DND-41 (cell line): Measurements from ENCODE around the gene PDLIM7.

ENCODE experiments used
- ATAC-seq: fragments of 200-7000 bp; cut with Tn5 transposase; 3 replicates; pipeline ENCODE4 v1.9.1; 2021; ENCODE audit warnings: low read depth; ENCODE audit not compliant: insufficient read depth
- DNase-seq: peaks from one replicate; pipeline ENCODE4 v3.0.0-alpha.2; 2020
- H2AFZ ChIP-seq: 2 replicates; pipeline ENCODE4 v1.6.0; 2012; ENCODE audit warnings: low read depth, low read length
- H3K27ac ChIP-seq: 2 replicates; pipeline ENCODE4 v1.5.1; 2012; ENCODE audit warnings: low read length, inconsistent platforms
- H3K27me3 ChIP-seq: fragments of 200-600 bp; sonication (generic); 2 replicates; pipeline ENCODE4 v1.6.0; 2012; ENCODE audit warnings: low read length, mild to moderate bottlenecking, inconsistent platforms; ENCODE audit not compliant: insufficient read depth, poor library complexity
- H3K36me3 ChIP-seq: 2 replicates; pipeline ENCODE4 v1.5.1; 2012; ENCODE audit warnings: low read length, inconsistent platforms; ENCODE audit not compliant: insufficient read depth
- H3K4me1 ChIP-seq: 2 replicates; pipeline ENCODE4 v1.5.1; 2012; ENCODE audit warnings: mild to moderate bottlenecking, low read length; ENCODE audit not compliant: insufficient read depth
- H3K4me2 ChIP-seq: 2 replicates; pipeline ENCODE4 v1.6.0; 2012; ENCODE audit warnings: mild to moderate bottlenecking, moderate library complexity, low read length, inconsistent platforms; ENCODE audit not compliant: insufficient read depth
- H3K4me3 ChIP-seq, 2 experiments: fragments of 200-600 bp in 1 of 2; shearing (Covaris generic) in 1 of 2; 2 replicates each; pipeline ENCODE4 v1.5.1; 2012 to 2016; ENCODE audit warnings: inconsistent platforms in 2 of 2, low read length in 2 of 2, mild to moderate bottlenecking in 2 of 2, low read depth in 1 of 2, moderate library complexity in 1 of 2
- H3K79me2 ChIP-seq: 2 replicates; pipeline ENCODE4 v1.6.0; 2012; ENCODE audit warnings: low read length, inconsistent platforms; ENCODE audit not compliant: insufficient read depth
- H3K9ac ChIP-seq: 2 replicates; pipeline ENCODE4 v1.6.0; 2012; ENCODE audit warnings: low read depth, mild to moderate bottlenecking, inconsistent platforms, low read length, moderate library complexity
- H3K9me3 ChIP-seq: 2 replicates; pipeline ENCODE4 v1.5.1; 2012; ENCODE audit warnings: low read length, moderate library complexity, mild to moderate bottlenecking, inconsistent platforms; ENCODE audit not compliant: insufficient read depth, severe bottlenecking
- H4K20me1 ChIP-seq: 2 replicates; pipeline ENCODE4 v1.6.0; 2012; ENCODE audit warnings: low read length; ENCODE audit not compliant: insufficient read depth
- CTCF ChIP-seq: IDR thresholded peaks from 2 replicates; pipeline ENCODE4 v1.5.1; 2012; ENCODE audit warnings: borderline replicate concordance, low read length, moderate library complexity, mild to moderate bottlenecking; ENCODE audit not compliant: poor library complexity, severe bottlenecking; ENCODE audit errors: extremely low read depth
- EZH2 ChIP-seq: IDR thresholded peaks from 3 replicates; pipeline ENCODE4 v1.6.1; 2012; ENCODE audit warnings: borderline replicate concordance, low read depth, mild to moderate bottlenecking, moderate library complexity, low read length, inconsistent platforms; ENCODE audit not compliant: severe bottlenecking

PDLIM7 gene

GRCh38 chr5:177446200-177447065 lies 51.0 kb downstream of the PDLIM7 start, which contains the start of gene PRR7:
Gene PRR7, plus strand, starts transcription at chr5:177446814. Its CDS starts 8,254 bp downstream, at chr5:177455068.
- ATAC-seq: peak; percentile 59
- peak within 1 kb of the TSS; percentile 67 for H2AFZ ChIP-seq
- peaks cover 23% of the 10 kb centered on the region for H3K4me1 ChIP-seq
- H4K20me1 ChIP-seq: peaks cover 65% of the 10 kb centered on the region
- DNase-seq: peak; percentile 73
- H3K36me3 ChIP-seq: peaks cover 12% of the 10 kb centered on the region
- H3K9me3 ChIP-seq: no peaks in the 10 kb centered on the region
- H3K4me2 ChIP-seq: peak within 1 kb of the TSS; percentile 95
- H3K27me3 ChIP-seq: peaks cover 49% of the 10 kb centered on the region
- H3K4me3 ChIP-seq: peak within 1 kb of the TSS; percentile 22 to 61; a peak in 3 of 4 replicates
- TF ChIP-seq EZH2 (peak; percentile 90), CTCF (peak; percentile 20)
- H3K79me2 ChIP-seq: no peaks in the 10 kb centered on the region
- peak within 1 kb of the TSS; percentile 62 for H3K9ac ChIP-seq
- H3K27ac ChIP-seq: no peak within 1 kb of the TSS

- peaks cover 49% of the 10 kb centered on the region for H3K27me3 ChIP-seq
- DNase-seq: no peak
- TF ChIP-seq CTCF (no peak), EZH2 (no peak)
- H3K36me3 ChIP-seq: peaks cover 17% of the 10 kb centered on the region
- peak overlapping the region; percentile 95 for H3K4me2 ChIP-seq
- no peak for ATAC-seq
- no peak overlapping the region for H3K27ac ChIP-seq
- peak overlapping the region; percentile 62; the same call in 1 of the 2 replicates for H3K9ac ChIP-seq
- H3K4me1 ChIP-seq: peaks cover 23% of the 10 kb centered on the region
- peaks cover 63% of the 10 kb centered on the region for H4K20me1 ChIP-seq
- no peaks in the 10 kb centered on the region for H3K9me3 ChIP-seq
- H3K79me2 ChIP-seq: no peaks in the 10 kb centered on the region
- no peak overlapping the region for H2AFZ ChIP-seq
- H3K4me3 ChIP-seq: peak overlapping the region in 1 of 2 experiments; percentile 61; a peak in 2 of 4 replicates
Observed at GRCh38 chr5:177445917-177446199, 51.5 kb downstream of the PDLIM7 start.

GRCh38 chr5:177445052-177445916 lies 52.1 kb downstream of the PDLIM7 start:
- DNase-seq (peak; percentile 36), ATAC-seq (0 out of 3 replicates have a peak, but pooled peaks have one; percentile 10)
- Histone ChIP-seq H2AFZ (no peak overlapping the region), H3K9me3 (no peaks in the 10 kb centered on the region), H3K36me3 (peaks cover 22% of the 10 kb centered on the region), H3K4me2 (peak overlapping the region; percentile 16; the same call in 1 of the 2 replicates), H3K4me3 (no peak overlapping the region), H3K9ac (no peak overlapping the region), H3K27ac (no peak overlapping the region), H3K79me2 (no peaks in the 10 kb centered on the region), H3K4me1 (peaks cover 23% of the 10 kb centered on the region), H4K20me1 (peaks cover 59% of the 10 kb centered on the region), H3K27me3 (peaks cover 49% of the 10 kb centered on the region)
- TF ChIP-seq EZH2 (no peak), CTCF (no peak)
